SK-N-SH (cell line): ENCODE results near the gene PRR15. TPM values are rescaled to one million over a fixed set of nuclear protein-coding genes. Genes with fewer than 3 reads are reported as not detected.
A peak's percentile ranks its signal among the peaks of the same experiment; 100 is the strongest.

Source experiments
- CTCF ChIA-PET: fragments of 300-600, 350-600 bp; formaldehyde crosslinking; extraction: SDS; loops from one replicate; lab custom pipeline; 2021; lab: Yijun Ruan, JAX
- POLR2A ChIA-PET: fragments of 350-600 bp; sonication (Branson Sonifier 250); formaldehyde crosslinking; extraction: SDS; loops from one replicate; lab custom pipeline; 2020; ENCODE audit warnings: antibody characterized with exemption, inconsistent platforms; lab: Yijun Ruan, JAX
- DNase-seq: peaks from one replicate; pipeline ENCODE4 v3.0.0; 2012
- H2AFZ ChIP-seq: fragments of 200-600 bp; sonication (generic); 2 replicates; pipeline ENCODE4 v1.8.1; 2016; ENCODE audit warnings: antibody characterized with exemption, mild to moderate bottlenecking, low read depth
- H3F3A ChIP-seq: fragments of 200-600 bp; sonication (generic); replicated peaks from 2 replicates; pipeline ENCODE3; 2016; ENCODE audit warnings: antibody characterized with exemption, mild to moderate bottlenecking; ENCODE audit not compliant: insufficient read depth
- H3K27ac ChIP-seq, 2 experiments: fragments of 200-500 bp in 1 of 2; fragments of 200-600 bp in 1 of 2; sonication (Bioruptor generic) in 1 of 2; sonication (generic), shearing (Covaris generic) in 1 of 2; 2 replicates each; pipeline versions ENCODE4 v1.5.1 to v1.6.1; 2014 to 2016; ENCODE audit warnings: low read depth in 2 of 2, inconsistent platforms in 1 of 2, low read length in 1 of 2, mild to moderate bottlenecking in 1 of 2, mixed read lengths in 1 of 2
- H3K27me3 ChIP-seq: fragments of 200-600 bp; sonication (generic), shearing (Covaris generic); 2 replicates; pipeline ENCODE4 v1.6.1; 2016; ENCODE audit warnings: mixed run types; ENCODE audit not compliant: insufficient read depth
- H3K36me3 ChIP-seq, 2 experiments: fragments of 200-500 bp in 1 of 2; fragments of 200-600 bp in 1 of 2; sonication (Bioruptor generic) in 1 of 2; sonication (generic) in 1 of 2; replicated peaks in 1 of 2; 2 replicates each; pipeline versions ENCODE3 to v1.5.1; 2014 to 2016; ENCODE audit warnings: low read length in 1 of 2, mild to moderate bottlenecking in 1 of 2; ENCODE audit not compliant: insufficient read depth in 2 of 2, control insufficient read depth in 1 of 2
- H3K4me1 ChIP-seq, 2 experiments: fragments of 200-500 bp in 1 of 2; fragments of 200-600 bp in 1 of 2; sonication (Bioruptor generic) in 1 of 2; sonication (generic), shearing (Covaris generic) in 1 of 2; 2 replicates each; pipeline versions ENCODE4 v1.5.1 to v1.6.1; 2014 to 2016; ENCODE audit warnings: low read depth in 1 of 2, low read length in 1 of 2, mixed run types in 1 of 2; ENCODE audit not compliant: insufficient read depth in 2 of 2, control insufficient read depth in 1 of 2
- H3K4me2 ChIP-seq: fragments of 200-600 bp; sonication (generic), shearing (Covaris generic); 2 replicates; pipeline ENCODE4 v1.6.1; 2017; ENCODE audit warnings: mixed run types
- H3K4me3 ChIP-seq, 2 experiments: fragments of 200-500 bp in 1 of 2; fragments of 200-600 bp in 1 of 2; sonication (Bioruptor generic) in 1 of 2; sonication (generic), shearing (Covaris generic) in 1 of 2; 2 replicates each; pipeline versions ENCODE4 v1.5.1 to v1.8.1; 2014 to 2016; ENCODE audit warnings: low read depth in 2 of 2, inconsistent platforms in 1 of 2, low read length in 1 of 2, mild to moderate bottlenecking in 1 of 2, mixed read lengths in 1 of 2, moderate library complexity in 1 of 2
- H3K79me2 ChIP-seq: fragments of 200-600 bp; sonication (generic); 2 replicates; pipeline ENCODE4 v1.8.1; 2017; ENCODE audit warnings: mild to moderate bottlenecking; ENCODE audit not compliant: insufficient read depth
- H3K9ac ChIP-seq: fragments of 200-600 bp; sonication (generic); 2 replicates; pipeline ENCODE4 v1.6.1; 2017; ENCODE audit warnings: mixed run types
- H3K9me2 ChIP-seq: fragments of 200-600 bp; sonication (generic); 2 replicates; pipeline ENCODE4 v1.6.1; 2017; ENCODE audit warnings: mixed run types
- H3K9me3 ChIP-seq: fragments of 200-600 bp; sonication (generic); 2 replicates; pipeline ENCODE4 v1.6.1; 2017; ENCODE audit warnings: mixed run types, mild to moderate bottlenecking, moderate library complexity
- H4K20me1 ChIP-seq: fragments of 200-600 bp; sonication (generic); 2 replicates; pipeline ENCODE4 v1.6.1; 2017; ENCODE audit warnings: mild to moderate bottlenecking, mixed run types; ENCODE audit not compliant: insufficient read depth
- EP300 ChIP-seq, 2 experiments: IDR thresholded peaks; 2 replicates each; pipeline versions ENCODE4 v1.4.0 to v1.6.1; 2012; ENCODE audit warnings: borderline replicate concordance in 1 of 2, low read depth in 1 of 2, low read length in 1 of 2
- EZH2phosphoT487 ChIP-seq: fragments of 200-600 bp; sonication (generic); IDR thresholded peaks from 2 replicates; pipeline ENCODE4 v1.6.1; 2017; ENCODE audit warnings: low read depth, mixed run types, mild to moderate bottlenecking, antibody characterized with exemption, moderate library complexity, borderline replicate concordance
- FOXM1 ChIP-seq: IDR thresholded peaks from 2 replicates; pipeline ENCODE4 v1.4.0; 2012; ENCODE audit warnings: low read depth, mild to moderate bottlenecking
- NFIC ChIP-seq: IDR thresholded peaks from 2 replicates; pipeline ENCODE4 v1.4.0; 2012; ENCODE audit warnings: borderline replicate concordance
- NRF1 ChIP-seq: IDR thresholded peaks from 2 replicates; pipeline ENCODE4 v1.6.1; 2012; ENCODE audit warnings: low read depth, mild to moderate bottlenecking, low read length
- PBX3 ChIP-seq: IDR thresholded peaks from 2 replicates; pipeline ENCODE4; 2012
- RXRA ChIP-seq: IDR thresholded peaks from 2 replicates; pipeline ENCODE4 v1.4.0; 2012; ENCODE audit warnings: low read depth, mild to moderate bottlenecking, borderline replicate concordance
- TAF1 ChIP-seq: IDR thresholded peaks from 2 replicates; pipeline ENCODE4 v1.6.1; 2012; ENCODE audit warnings: low read depth, mild to moderate bottlenecking, low read length, moderate library complexity, borderline replicate concordance
- TCF12 ChIP-seq: IDR thresholded peaks from 2 replicates; pipeline ENCODE4 v1.4.0; 2012
- WGBS: methylation state at CpG from one replicate; pipeline ENCODE4 v1.1.6; 2017; ENCODE audit warnings: low lambda C conversion rate; 5-methylcytosine and 5-hydroxymethylcytosine counted together
- polyA plus RNA-seq, 3 experiments: library from polyadenylated mRNA; depleted of rRNA; stranded (reverse); fragments of >200 nt; gene quantifications; 2 replicates each; pipeline ENCODE4 v1.2.3, GENCODE V29; 2012
- TF ChIP-seq, protein P1 (sequence below): fragments of 150-350 bp; IDR thresholded peaks from 2 replicates; pipeline ENCODE4 v1.6.1; 2016; ENCODE audit warnings: mild to moderate bottlenecking, low read depth, low read length
- TF ChIP-seq, protein P2 (sequence below): fragments of 200-600 bp; sonication (generic); IDR thresholded peaks from 2 replicates; pipeline ENCODE4 v1.6.1; 2017; ENCODE audit warnings: antibody characterized with exemption, mild to moderate bottlenecking, moderate library complexity

PRR15 gene
- polyA plus RNA-seq, 1 of the 3 experiments (the other 2 are of a cell fraction) = 0.49 TPM

- TF ChIP-seq, protein P1, sequence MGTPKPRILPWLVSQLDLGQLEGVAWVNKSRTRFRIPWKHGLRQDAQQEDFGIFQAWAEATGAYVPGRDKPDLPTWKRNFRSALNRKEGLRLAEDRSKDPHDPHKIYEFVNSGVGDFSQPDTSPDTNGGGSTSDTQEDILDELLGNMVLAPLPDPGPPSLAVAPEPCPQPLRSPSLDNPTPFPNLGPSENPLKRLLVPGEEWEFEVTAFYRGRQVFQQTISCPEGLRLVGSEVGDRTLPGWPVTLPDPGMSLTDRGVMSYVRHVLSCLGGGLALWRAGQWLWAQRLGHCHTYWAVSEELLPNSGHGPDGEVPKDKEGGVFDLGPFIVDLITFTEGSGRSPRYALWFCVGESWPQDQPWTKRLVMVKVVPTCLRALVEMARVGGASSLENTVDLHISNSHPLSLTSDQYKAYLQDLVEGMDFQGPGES = no peak
- peak; percentile 100 for TF ChIP-seq TCF12
- TF ChIP-seq FOXM1 = peak; percentile 74
- TF ChIP-seq, protein P2, sequence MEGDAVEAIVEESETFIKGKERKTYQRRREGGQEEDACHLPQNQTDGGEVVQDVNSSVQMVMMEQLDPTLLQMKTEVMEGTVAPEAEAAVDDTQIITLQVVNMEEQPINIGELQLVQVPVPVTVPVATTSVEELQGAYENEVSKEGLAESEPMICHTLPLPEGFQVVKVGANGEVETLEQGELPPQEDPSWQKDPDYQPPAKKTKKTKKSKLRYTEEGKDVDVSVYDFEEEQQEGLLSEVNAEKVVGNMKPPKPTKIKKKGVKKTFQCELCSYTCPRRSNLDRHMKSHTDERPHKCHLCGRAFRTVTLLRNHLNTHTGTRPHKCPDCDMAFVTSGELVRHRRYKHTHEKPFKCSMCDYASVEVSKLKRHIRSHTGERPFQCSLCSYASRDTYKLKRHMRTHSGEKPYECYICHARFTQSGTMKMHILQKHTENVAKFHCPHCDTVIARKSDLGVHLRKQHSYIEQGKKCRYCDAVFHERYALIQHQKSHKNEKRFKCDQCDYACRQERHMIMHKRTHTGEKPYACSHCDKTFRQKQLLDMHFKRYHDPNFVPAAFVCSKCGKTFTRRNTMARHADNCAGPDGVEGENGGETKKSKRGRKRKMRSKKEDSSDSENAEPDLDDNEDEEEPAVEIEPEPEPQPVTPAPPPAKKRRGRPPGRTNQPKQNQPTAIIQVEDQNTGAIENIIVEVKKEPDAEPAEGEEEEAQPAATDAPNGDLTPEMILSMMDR = no peak
- TF ChIP-seq PBX3 = peak; percentile 99
- peak; percentile 91 to 94; a peak in 3 of 4 replicates for TF ChIP-seq EP300 (IDR thresholded peaks at IDR 0.05; ENCODE audit: borderline replicate concordance in 1 of 2, low read depth in 1 of 2, low read length in 1 of 2)
- no peak for TF ChIP-seq TAF1
Observed at GRCh38 chr7:29606287-29606721, 42.7 kb downstream of the PRR15 start (continued).

DNA sequence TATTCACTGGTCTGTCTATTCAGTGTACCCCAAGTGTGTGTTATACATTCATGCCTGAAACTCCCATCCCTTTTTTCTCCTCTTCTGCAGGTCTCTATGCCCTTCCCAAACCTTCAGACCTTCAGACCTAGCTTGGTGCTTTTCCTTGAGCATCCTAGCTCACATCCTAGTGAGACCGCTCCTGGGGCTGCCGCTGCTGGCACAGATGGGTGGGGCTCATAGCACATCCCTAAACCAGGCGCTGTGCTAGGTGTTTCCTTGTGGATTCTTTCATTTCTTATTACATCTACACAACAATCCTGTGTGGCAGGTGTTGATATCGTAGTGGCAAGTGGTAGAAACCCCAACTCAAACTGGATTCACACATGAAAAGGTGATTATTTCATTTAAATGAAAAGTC, 43.2 kb downstream of the PRR15 start:
- no peaks in the 10 kb centered on the region for H4K20me1 ChIP-seq
- no peak for DNase-seq
- WGBS = 90% methylated on average over 4 of the region's 4 CpGs
- peak overlapping the region; percentile 51 for H3K4me2 ChIP-seq
- no peaks in the 10 kb centered on the region for H3K27me3 ChIP-seq
- peak overlapping the region; percentile 52 to 77 for H3K27ac ChIP-seq
- no peaks in the 10 kb centered on the region for H3K79me2 ChIP-seq
- no peaks in the 10 kb centered on the region for H3K36me3 ChIP-seq
- TF ChIP-seq NRF1 (no peak), EZH2phosphoT487 (no peak), NFIC (no peak), RXRA (no peak), TAF1 (no peak)
- TF ChIP-seq, protein P1 = no peak
- peaks cover 15 to 22% of the 10 kb centered on the region in 2 experiments; a peak in 3 of 4 replicates for H3K4me1 ChIP-seq
- ChIA-PET POLR2A (no interaction called here), CTCF (interaction anchor here (0.9 to 1.6 kb wide), 4 partner anchors 14 to 28 kb away, joined by 3 to 9 read pairs (median 5); no protein-coding TSS in a partner anchor)
- H2AFZ ChIP-seq = peak overlapping the region; percentile 33
- H3K9me2 ChIP-seq = no peaks in the 10 kb centered on the region
- H3F3A ChIP-seq = no peaks in the 10 kb centered on the region
- H3K9me3 ChIP-seq = no peaks in the 10 kb centered on the region
- no peak overlapping the region for H3K9ac ChIP-seq
- no peak overlapping the region for H3K4me3 ChIP-seq
